ENCODE results near the gene ERICH2. TPM values are rescaled to one million over a fixed set of nuclear protein-coding genes. Genes with fewer than 3 reads are reported as not detected.

Gene ERICH2
- total RNA-seq, 4 donors from 2014 or later: not detected

DNA sequence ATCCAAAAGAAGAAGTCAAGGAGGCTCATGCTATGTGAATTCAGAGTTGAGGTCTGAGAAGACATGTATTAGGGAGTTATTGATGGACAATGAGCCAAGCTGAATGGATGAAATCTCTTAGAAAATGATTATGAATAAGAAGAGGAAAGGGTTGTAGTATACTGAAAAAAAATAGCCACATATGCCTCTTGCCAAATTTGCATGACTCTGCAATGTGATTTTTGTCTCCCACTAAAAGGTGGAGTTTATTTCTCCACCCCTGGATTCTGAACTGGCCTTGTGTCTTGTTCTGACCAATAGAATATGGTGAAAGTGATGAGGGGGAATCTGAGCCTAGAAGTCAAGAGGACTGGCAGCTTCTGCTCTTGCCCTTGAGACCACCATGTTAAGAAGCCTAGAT, 8.6 kb upstream of the ERICH2 start:
- H3K36me3 ChIP-seq: no peaks in the 10 kb centered on the region
- H3K27me3 ChIP-seq: peaks cover 14% of the 10 kb centered on the region
- no peak overlapping the region for H3K27ac ChIP-seq
- ATAC-seq: no peak
- no peak for TF ChIP-seq EP300 (IDR thresholded peaks at IDR 0.05)
- TF ChIP-seq POLR2A (IDR thresholded peaks at IDR 0.05): no peak
- TF ChIP-seq, protein P1, sequence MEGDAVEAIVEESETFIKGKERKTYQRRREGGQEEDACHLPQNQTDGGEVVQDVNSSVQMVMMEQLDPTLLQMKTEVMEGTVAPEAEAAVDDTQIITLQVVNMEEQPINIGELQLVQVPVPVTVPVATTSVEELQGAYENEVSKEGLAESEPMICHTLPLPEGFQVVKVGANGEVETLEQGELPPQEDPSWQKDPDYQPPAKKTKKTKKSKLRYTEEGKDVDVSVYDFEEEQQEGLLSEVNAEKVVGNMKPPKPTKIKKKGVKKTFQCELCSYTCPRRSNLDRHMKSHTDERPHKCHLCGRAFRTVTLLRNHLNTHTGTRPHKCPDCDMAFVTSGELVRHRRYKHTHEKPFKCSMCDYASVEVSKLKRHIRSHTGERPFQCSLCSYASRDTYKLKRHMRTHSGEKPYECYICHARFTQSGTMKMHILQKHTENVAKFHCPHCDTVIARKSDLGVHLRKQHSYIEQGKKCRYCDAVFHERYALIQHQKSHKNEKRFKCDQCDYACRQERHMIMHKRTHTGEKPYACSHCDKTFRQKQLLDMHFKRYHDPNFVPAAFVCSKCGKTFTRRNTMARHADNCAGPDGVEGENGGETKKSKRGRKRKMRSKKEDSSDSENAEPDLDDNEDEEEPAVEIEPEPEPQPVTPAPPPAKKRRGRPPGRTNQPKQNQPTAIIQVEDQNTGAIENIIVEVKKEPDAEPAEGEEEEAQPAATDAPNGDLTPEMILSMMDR (IDR thresholded peaks at IDR 0.05): no peak
- TF ChIP-seq POLR2AphosphoS5 (IDR thresholded peaks at IDR 0.05): no peak
- H3K4me1 ChIP-seq: no peaks in the 10 kb centered on the region
- no peak overlapping the region for H3K4me3 ChIP-seq
- H3K9me3 ChIP-seq: no peaks in the 10 kb centered on the region

DNA sequence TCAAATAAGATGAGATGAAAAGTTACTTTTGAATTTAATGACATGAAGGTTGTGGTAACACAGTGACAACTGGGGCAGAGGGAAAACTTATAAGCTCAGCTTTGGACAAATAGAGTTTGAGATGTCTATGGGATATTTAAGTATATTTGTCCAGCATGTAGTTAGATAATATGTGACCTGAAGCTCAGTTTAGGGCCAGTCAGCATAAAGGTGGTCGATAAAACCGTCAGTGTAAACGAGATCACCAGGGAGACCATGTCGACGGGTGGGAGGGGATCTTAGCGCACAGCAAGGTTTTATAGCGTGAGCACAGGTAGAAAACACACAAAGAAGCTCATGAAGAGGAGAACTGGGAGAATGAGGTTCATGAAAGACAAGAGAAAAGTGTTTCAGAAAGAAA, 7.4 kb upstream of the ERICH2 start:
- TF ChIP-seq POLR2AphosphoS5 (IDR thresholded peaks at IDR 0.05) (no peak), POLR2A (IDR thresholded peaks at IDR 0.05) (no peak), EP300 (IDR thresholded peaks at IDR 0.05) (no peak)
- TF ChIP-seq, protein P1 (IDR thresholded peaks at IDR 0.05): no peak
- no peak for ATAC-seq
- WGBS, 2 donors (ENCODE audit: low coverage in 1 of 2): 67 to 81% methylated on average over 3 to 7 of the region's 7 CpGs

DNA sequence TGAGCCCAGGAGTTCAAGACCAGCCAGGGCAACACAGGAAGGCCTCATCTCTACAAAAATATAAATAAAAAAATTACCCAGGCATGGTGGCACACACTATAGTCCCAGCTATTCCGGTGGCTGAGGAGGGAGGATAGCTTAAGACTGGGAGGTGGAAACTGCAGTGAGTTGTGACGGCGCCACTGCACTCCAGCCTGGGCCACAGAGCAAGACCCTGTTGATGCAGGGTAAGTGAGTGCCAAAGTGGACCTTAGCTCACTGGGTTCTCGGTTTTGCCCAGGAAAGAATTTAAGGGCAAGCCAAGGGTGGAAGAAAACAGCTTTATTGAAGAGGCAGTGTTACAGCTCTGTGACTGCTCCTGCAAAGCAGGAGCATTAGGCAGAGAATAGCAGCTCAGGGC, 6.9 kb upstream of the ERICH2 start:
- no peaks in the 10 kb centered on the region for H3K9me3 ChIP-seq
- no peaks in the 10 kb centered on the region for H3K36me3 ChIP-seq
- no peak for TF ChIP-seq EP300 (IDR thresholded peaks at IDR 0.05)
- no peak for TF ChIP-seq POLR2A (IDR thresholded peaks at IDR 0.05)
- no peak for TF ChIP-seq POLR2AphosphoS5 (IDR thresholded peaks at IDR 0.05)
- no peaks in the 10 kb centered on the region for H3K4me1 ChIP-seq
- ATAC-seq: no peak
- H3K4me3 ChIP-seq: no peak overlapping the region
- H3K27me3 ChIP-seq: peaks cover 14% of the 10 kb centered on the region
- no peak overlapping the region for H3K27ac ChIP-seq
- 90% methylated on average over 4 of the region's 4 CpGs; no CpG with 5 or more reads in 1 of the 2 donors for WGBS, 2 donors (ENCODE audit: low coverage in 1 of 2)

More for the DNA sequence above, 7.4 kb upstream of the ERICH2 start:
- Histone ChIP-seq H3K36me3 (no peaks in the 10 kb centered on the region), H3K27me3 (peaks cover 14% of the 10 kb centered on the region), H3K4me1 (no peaks in the 10 kb centered on the region), H3K4me3 (no peak overlapping the region), H3K27ac (no peak overlapping the region), H3K9me3 (no peaks in the 10 kb centered on the region)

DNA sequence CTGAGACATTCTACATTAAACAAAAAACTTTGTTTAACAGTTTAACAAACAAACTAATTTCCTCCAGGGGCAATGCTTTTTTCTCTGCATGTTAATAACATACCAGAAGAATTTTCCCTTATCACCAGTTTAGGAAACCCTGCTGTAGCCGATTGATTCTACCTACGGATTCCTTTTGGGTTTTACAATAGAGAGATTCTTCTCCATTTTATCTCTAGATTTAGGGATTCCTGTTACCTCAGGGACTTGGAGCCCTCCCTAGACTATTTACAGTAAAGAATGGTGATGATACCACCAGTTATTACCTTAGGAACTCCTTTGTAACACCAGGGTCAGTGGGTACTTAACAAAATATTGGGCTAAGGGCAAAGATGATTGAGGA, 5.3 kb upstream of the ERICH2 start:
- no peak overlapping the region for H3K4me3 ChIP-seq
- peaks cover 14% of the 10 kb centered on the region for H3K27me3 ChIP-seq
- WGBS, 2 donors (ENCODE audit: low coverage in 1 of 2): 13 to 38% methylated on average over 2 of the region's 2 CpGs
- H3K36me3 ChIP-seq: no peaks in the 10 kb centered on the region
- peaks cover 0 to 3% (median 0%) of the 10 kb centered on the region in 3 donors for H3K4me1 ChIP-seq
- H3K27ac ChIP-seq: no peak overlapping the region
- ATAC-seq: no peak
- TF ChIP-seq POLR2A (IDR thresholded peaks at IDR 0.05) (no peak), POLR2AphosphoS5 (IDR thresholded peaks at IDR 0.05) (no peak), EP300 (IDR thresholded peaks at IDR 0.05) (no peak)
- TF ChIP-seq, protein P1 (IDR thresholded peaks at IDR 0.05): no peak
- no peaks in the 10 kb centered on the region for H3K9me3 ChIP-seq

DNA sequence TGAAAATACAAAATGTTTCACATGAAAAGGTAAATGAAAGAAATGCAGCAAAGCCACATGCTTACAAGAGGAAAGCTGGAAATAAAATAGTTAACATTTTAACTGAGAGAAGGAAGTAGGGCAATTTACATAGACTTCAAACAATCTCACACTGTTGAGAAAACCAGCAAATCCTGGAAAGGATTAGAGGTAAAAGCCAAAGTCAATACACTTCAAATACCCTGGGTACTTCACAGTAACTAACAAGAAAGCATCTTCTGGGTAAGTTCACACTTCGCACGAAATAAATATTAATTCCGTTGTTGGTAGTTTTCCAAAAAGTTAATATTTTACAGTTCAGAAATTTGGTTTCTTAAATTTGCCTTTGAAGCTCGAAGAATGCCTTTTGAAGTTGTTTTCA, 3.5 kb upstream of the ERICH2 start:
- no peak for ATAC-seq
- no peaks in the 10 kb centered on the region for H3K9me3 ChIP-seq
- no peak overlapping the region for H3K27ac ChIP-seq
- TF ChIP-seq POLR2AphosphoS5 (IDR thresholded peaks at IDR 0.05): no peak
- no peak for TF ChIP-seq POLR2A (IDR thresholded peaks at IDR 0.05)
- TF ChIP-seq, protein P1 (IDR thresholded peaks at IDR 0.05): no peak
- TF ChIP-seq EP300 (IDR thresholded peaks at IDR 0.05): no peak
- H3K4me1 ChIP-seq: peaks cover 0 to 17% (median 4%) of the 10 kb centered on the region in 3 donors
- H3K36me3 ChIP-seq: no peaks in the 10 kb centered on the region
- no peak overlapping the region for H3K4me3 ChIP-seq
- 17 to 35% methylated on average over 4 of the region's 4 CpGs for WGBS, 2 donors (ENCODE audit: low coverage in 1 of 2)
- H3K27me3 ChIP-seq: peaks cover 14% of the 10 kb centered on the region
